ENCODE results near the gene SRMS.

The SRMS gene

DNA sequence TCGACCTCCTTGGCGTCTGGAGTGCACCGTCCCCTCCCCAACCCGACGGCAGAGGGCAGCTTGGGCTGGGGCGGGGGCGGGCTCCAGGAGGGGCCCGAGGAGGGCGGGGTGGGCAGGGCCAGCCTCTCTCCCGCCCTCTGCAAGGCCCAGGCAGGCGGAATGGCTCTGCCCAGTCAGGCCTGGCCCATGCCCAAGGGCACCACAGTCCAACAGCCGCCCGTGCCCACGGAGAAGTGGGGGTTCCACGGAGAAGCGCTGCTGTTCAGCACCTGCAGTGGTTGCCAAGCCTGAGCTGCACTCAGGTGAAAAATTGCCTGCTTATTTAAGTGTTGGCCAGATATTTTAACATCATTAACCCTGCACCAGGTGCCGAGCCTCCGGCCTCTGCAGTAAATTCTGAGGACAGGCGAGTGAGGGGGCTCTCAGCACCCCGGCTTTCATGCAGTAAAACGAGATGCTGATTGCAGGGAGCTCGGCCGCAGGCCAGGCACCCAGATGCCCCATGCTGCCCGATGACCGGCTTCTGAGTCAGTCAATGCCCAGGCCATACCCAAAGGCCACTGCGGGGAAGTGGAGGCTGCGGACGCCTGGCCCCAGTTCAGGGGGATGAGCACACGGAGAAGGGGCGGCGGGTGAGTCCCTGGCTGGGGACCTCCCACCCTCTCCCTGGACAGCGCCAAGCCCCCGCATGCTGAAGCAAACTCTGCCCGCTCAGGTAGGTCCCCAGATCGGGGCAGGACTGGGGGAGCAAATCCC, at the start of gene SRMS:
Gene SRMS (minus strand): TSS at position 25 of the 756 bp plus-strand sequence. CDS start 286 bp downstream, outside the sequence.
- in situ Hi-C loops (cut with HindIII; ENCODE audit: low sequenced_read_pairs) = no loop called here

- in situ Hi-C loops (cut with HindIII; ENCODE audit: low sequenced_read_pairs) = loop anchor here (10.0 kb wide), 2 partner anchors 62 to 168 kb away; partner anchors contain the start of gene PTK6
Observed at GRCh38 chr20:63596423-63596822, 48.9 kb upstream of the SRMS start.

DNA sequence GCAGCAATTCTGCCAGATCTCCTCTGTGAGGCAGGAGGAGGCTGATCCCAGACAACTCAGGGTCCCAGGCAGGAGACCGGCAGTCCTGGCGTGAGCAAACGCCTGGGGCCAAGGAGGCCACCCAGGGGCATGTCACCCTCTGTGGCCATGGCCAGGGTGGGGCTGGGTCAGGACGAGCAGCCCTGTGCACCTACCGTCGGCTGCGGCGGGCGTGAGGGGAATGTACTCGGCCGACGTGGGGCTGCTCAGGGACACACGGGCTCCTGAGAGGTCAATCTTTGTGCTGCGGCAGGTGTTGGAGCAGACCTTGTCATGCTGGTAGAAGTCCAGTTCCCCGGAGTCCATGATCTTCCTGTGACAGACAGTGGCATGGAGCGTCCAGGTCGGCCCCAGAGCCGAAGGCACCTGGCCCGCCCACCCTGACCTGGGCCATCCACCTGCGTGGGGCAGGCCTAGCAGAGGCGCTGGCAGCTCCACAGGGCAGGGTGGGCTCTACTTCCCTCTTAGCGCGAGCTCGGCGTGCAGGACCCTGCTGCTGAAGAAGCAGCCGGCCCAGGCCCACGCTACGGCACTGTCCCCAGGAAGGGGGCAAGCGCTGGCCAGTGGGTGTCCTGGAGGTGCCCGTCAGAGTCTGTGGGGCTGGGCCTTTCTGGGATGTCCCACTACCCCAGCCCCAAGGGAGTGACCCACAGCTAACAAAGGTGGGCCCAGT, 48.0 kb upstream of the SRMS start:
- in situ Hi-C loops (cut with HindIII; ENCODE audit: low sequenced_read_pairs) = loop anchor here (10.0 kb wide), 2 partner anchors 61 to 169 kb away; partner anchors contain the start of gene PTK6

GRCh38 chr20:63594043-63594561, 46.6 kb upstream of the SRMS start:
- in situ Hi-C loops (cut with HindIII; ENCODE audit: low sequenced_read_pairs) = loop anchor here (10.0 kb wide), 2 partner anchors 59 to 171 kb away; partner anchors contain the start of gene PTK6

GRCh38 chr20:63592661-63593060, 45.1 kb upstream of the SRMS start:
- in situ Hi-C loops (cut with HindIII; ENCODE audit: low sequenced_read_pairs) = loop anchor here (10.0 kb wide), 2 partner anchors 58 to 172 kb away; partner anchors contain the start of gene PTK6

GRCh38 chr20:63591786-63592355, 44.3 kb upstream of the SRMS start:
- in situ Hi-C loops (cut with HindIII; ENCODE audit: low sequenced_read_pairs) = loop anchor here (10.0 kb wide), 2 partner anchors 57 to 173 kb away; partner anchors contain the start of gene PTK6

DNA sequence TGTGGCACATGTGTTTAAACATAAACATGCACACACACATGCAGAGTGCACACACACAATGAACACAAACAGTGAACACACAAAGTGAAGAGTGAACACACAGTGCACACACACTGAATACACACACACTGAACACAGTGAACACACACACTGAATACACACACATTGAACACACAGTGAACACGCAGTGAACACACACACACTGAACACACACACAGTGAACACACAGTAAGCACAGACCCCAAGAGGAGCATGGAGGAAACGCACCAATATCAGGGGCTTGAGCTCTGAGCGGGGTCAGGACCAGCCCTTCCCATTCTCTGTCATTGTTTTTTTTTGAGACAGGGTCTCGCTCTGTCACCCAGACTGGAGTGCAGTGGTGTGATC, 43.6 kb upstream of the SRMS start:
- in situ Hi-C loops (cut with HindIII; ENCODE audit: low sequenced_read_pairs) = loop anchor here (10.0 kb wide), 2 partner anchors 56 to 174 kb away; partner anchors contain the start of gene PTK6

GRCh38 chr20:63590218-63591146, 42.9 kb upstream of the SRMS start:
- in situ Hi-C loops (cut with HindIII; ENCODE audit: low sequenced_read_pairs) = loop anchor here (10.0 kb wide), 2 partner anchors 56 to 174 kb away; partner anchors contain the start of gene PTK6

DNA sequence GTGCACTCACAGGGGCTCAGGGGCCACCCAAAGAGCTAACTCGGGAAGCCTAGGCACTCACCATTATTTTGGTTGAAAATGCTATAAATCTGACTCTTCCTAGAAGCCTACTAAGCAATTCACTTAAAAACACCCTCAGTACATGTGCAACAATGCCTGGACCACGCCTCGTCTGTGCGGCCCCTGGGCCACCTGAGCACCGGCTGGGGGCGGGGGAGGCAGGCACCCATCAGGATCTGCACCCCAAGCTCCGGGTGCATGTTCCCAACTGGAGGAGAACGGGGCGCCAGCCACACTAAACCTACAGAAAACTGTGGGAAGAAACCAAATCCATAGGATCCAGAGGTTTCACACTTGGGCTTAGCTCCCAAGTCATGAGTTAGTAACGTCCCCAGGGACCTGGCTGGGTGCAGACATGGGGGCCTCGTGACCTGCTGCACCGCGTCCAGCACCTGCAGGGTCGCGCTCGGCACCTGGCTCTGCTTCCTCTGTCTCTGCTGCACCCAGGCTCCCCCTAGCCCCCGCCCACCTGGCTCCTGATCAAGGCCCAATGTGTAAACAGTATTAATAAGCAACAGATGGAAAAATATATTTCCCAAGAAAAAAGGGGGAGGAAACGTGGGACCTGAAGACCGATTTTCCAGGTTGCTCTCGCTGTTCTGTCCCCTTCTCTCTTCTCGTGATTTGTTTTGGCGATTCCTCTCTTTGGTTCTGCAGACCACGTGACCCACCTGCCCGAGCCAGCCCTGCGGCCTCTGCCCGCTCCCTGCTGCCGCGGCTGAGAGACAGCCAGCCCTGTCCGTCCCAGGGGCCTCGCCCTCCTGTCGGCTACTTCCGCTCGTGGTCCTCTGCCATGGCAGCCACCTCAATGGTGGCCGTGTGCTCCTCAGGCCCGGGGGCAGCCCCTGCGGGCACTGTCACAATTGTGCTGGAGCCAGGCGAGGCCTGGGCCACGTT, 42.0 kb upstream of the SRMS start:
- in situ Hi-C loops (cut with HindIII; ENCODE audit: low sequenced_read_pairs) = loop anchor here (10.0 kb wide), 2 partner anchors 55 to 175 kb away; partner anchors contain the start of gene PTK6

- in situ Hi-C loops (cut with HindIII; ENCODE audit: low sequenced_read_pairs) = no loop called here
Observed at GRCh38 chr20:63588641-63589041, 41.1 kb upstream of the SRMS start.

GRCh38 chr20:63587776-63588591, 40.4 kb upstream of the SRMS start:
- in situ Hi-C loops (cut with HindIII; ENCODE audit: low sequenced_read_pairs) = no loop called here

DNA sequence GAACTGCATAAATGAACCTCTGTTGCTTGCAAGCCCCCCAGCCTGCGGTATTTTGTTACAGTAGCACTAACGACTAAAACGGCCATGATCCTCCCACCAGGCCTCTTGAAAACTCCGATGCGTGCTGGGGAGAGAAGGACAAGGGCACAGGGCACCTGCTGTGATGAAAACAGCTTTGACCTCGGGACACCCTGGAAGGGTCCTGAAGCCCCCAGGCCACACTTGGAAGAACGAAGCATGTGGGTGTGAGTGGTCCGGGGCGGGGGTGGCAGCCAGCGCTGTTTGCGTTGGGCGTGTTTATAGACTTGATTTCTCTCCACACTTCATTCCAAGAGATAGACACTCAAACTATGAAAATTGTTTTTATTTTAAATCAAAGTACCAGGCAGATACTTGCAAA, 39.7 kb upstream of the SRMS start:
- in situ Hi-C loops (cut with HindIII; ENCODE audit: low sequenced_read_pairs) = no loop called here

GRCh38 chr20:63586797-63587196, 39.2 kb upstream of the SRMS start:
- in situ Hi-C loops (cut with HindIII; ENCODE audit: low sequenced_read_pairs) = no loop called here

- in situ Hi-C loops (cut with HindIII; ENCODE audit: low sequenced_read_pairs) = no loop called here
Observed at GRCh38 chr20:63585616-63586565, 38.3 kb upstream of the SRMS start.

- in situ Hi-C loops (cut with HindIII; ENCODE audit: low sequenced_read_pairs) = no loop called here
Observed at GRCh38 chr20:63582382-63583063, 35.0 kb upstream of the SRMS start.

GRCh38 chr20:63580796-63581461, 33.4 kb upstream of the SRMS start:
- in situ Hi-C loops (cut with HindIII; ENCODE audit: low sequenced_read_pairs) = no loop called here

All from endothelial cell of hepatic sinusoid (primary cell).